Mesodermal cell (in vitro differentiated cells): ENCODE results near the gene CYTH1.

Source experiments
- H3K27ac ChIP-seq: 2 replicates; pipeline ENCODE4 v1.7.0; 2013; ENCODE audit warnings: mild to moderate bottlenecking, low read depth, low read length, moderate library complexity; ENCODE audit not compliant: severe bottlenecking
- H3K36me3 ChIP-seq: 2 replicates; pipeline ENCODE4 v1.7.1; 2013; ENCODE audit warnings: mild to moderate bottlenecking, low read length, moderate library complexity; ENCODE audit not compliant: control insufficient read depth, insufficient read depth
- H3K4me1 ChIP-seq: one replicate; pipeline ENCODE4 v1.7.1; 2013; ENCODE audit warnings: mild to moderate bottlenecking, low read length; ENCODE audit not compliant: insufficient read depth, control insufficient read depth, poor library complexity, severe bottlenecking
- H3K4me3 ChIP-seq: 2 replicates; pipeline ENCODE4 v1.7.0; 2013; ENCODE audit warnings: low read length, control low read depth, mild to moderate bottlenecking; ENCODE audit not compliant: insufficient read depth, poor library complexity, severe bottlenecking; ENCODE audit errors: extremely low read depth
- H3K9me3 ChIP-seq: 2 replicates; pipeline ENCODE4 v1.7.1; 2013; ENCODE audit warnings: mild to moderate bottlenecking, low read length, moderate library complexity; ENCODE audit not compliant: control insufficient read depth
- WGBS, 2 experiments: methylation state at CpG; one replicate each; pipeline ENCODE4 v1.1.5; 2013; ENCODE audit warnings: missing lambda C conversion rate in 2 of 2; ENCODE audit not compliant: insufficient coverage in 2 of 2; 5-methylcytosine and 5-hydroxymethylcytosine counted together

The CYTH1 gene

GRCh38 chr17:78637643-78638420 lies 144.2 kb downstream of the CYTH1 start:
- WGBS, 2 experiments: 91 to 93% methylated on average over 7 of the region's 16 CpGs
- no peaks in the 10 kb centered on the region for H3K4me1 ChIP-seq
- no peak overlapping the region for H3K27ac ChIP-seq
- H3K9me3 ChIP-seq: no peaks in the 10 kb centered on the region
- no peak overlapping the region for H3K4me3 ChIP-seq
- no peaks in the 10 kb centered on the region for H3K36me3 ChIP-seq

- 89 to 90% methylated on average over 8 to 11 of the region's 11 CpGs for WGBS, 2 experiments
- Histone ChIP-seq H3K36me3 (no peaks in the 10 kb centered on the region), H3K9me3 (no peaks in the 10 kb centered on the region), H3K4me3 (no peak overlapping the region), H3K27ac (no peak overlapping the region), H3K4me1 (no peaks in the 10 kb centered on the region)
Measured at GRCh38 chr17:78637146-78637545, 144.9 kb downstream of the CYTH1 start.

GRCh38 chr17:78634154-78634553 lies 147.9 kb downstream of the CYTH1 start:
- H3K4me3 ChIP-seq: no peak overlapping the region
- WGBS, 2 experiments: 78 to 88% methylated on average over 1 of the region's 4 CpGs
- H3K9me3 ChIP-seq: no peaks in the 10 kb centered on the region
- no peaks in the 10 kb centered on the region for H3K36me3 ChIP-seq
- no peak overlapping the region for H3K27ac ChIP-seq
- no peaks in the 10 kb centered on the region for H3K4me1 ChIP-seq

- Histone ChIP-seq H3K9me3 (no peaks in the 10 kb centered on the region), H3K27ac (no peak overlapping the region), H3K4me1 (no peaks in the 10 kb centered on the region), H3K36me3 (no peaks in the 10 kb centered on the region), H3K4me3 (no peak overlapping the region)
- WGBS, 2 experiments: 94 to 97% methylated on average over 21 to 23 of the region's 23 CpGs
Measured at GRCh38 chr17:78629436-78629995, 152.6 kb downstream of the CYTH1 start.

- whole genome bisulfite sequencing, 2 experiments: 92 to 95% methylated on average over 22 to 28 of the region's 30 CpGs
- no peaks in the 10 kb centered on the region for H3K4me1 ChIP-seq
- H3K36me3 ChIP-seq: no peaks in the 10 kb centered on the region
- H3K27ac ChIP-seq: no peak overlapping the region
- H3K9me3 ChIP-seq: no peaks in the 10 kb centered on the region
- H3K4me3 ChIP-seq: no peak overlapping the region
Measured at GRCh38 chr17:78628547-78629435, 153.3 kb downstream of the CYTH1 start.

- H3K4me1 ChIP-seq: no peaks in the 10 kb centered on the region
- peaks cover 3% of the 10 kb centered on the region for H3K9me3 ChIP-seq
- no peak overlapping the region for H3K27ac ChIP-seq
- 89 to 92% methylated on average over 7 to 12 of the region's 14 CpGs for WGBS, 2 experiments
- H3K4me3 ChIP-seq: no peak overlapping the region
- H3K36me3 ChIP-seq: no peaks in the 10 kb centered on the region
Measured at GRCh38 chr17:78624324-78625151, 157.5 kb downstream of the CYTH1 start.
